GM18868 (cell line): ENCODE data around the gene S100G.
"Not testable (repeated sequence)": the region's sequence is repeated elsewhere in the genome, so short reads cannot be mapped to it uniquely, and the experiment has no call there.

Experiments
- ATAC-seq: cut with Tn5 transposase; IDR thresholded peaks from one replicate; pipeline ENCODE4 v1.9.1; 2021; ENCODE audit warnings: mild to moderate bottlenecking, moderate library complexity; ENCODE audit not compliant: unreplicated experiment

The S100G gene, protein sequence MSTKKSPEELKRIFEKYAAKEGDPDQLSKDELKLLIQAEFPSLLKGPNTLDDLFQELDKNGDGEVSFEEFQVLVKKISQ

GRCh38 chrX:16649858-16650257, at the start of gene S100G:
Gene S100G (plus strand): TSS chrX:16650158. CDS start chrX:16651007, 849 bp downstream.
- ATAC-seq, result no peak

GRCh38 chrX:16601885-16602284, 48.1 kb upstream of the S100G start:
- no peak for ATAC-seq

GRCh38 chrX:16603235-16603634, 46.7 kb upstream of the S100G start:
- not testable (repeated sequence) for ATAC-seq

DNA sequence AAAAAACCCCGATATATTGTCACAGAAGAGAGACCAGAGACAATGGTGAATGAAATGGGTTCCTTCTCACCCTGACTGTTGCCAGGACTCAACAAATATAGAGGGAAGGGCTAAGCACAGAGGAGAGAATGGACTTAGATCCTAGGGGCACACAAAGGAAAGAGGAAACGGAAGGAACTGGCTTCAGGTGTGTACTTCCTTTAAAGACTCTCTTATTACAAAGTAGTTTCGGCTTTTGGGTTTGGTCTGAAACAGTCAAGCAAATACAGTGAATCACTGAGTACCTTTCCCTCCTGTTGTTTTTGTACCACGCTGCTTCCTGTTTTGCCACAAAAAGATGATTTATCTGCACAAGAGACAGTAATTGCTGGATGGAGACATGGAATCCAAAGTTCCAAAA, 46.1 kb upstream of the S100G start:
- ATAC-seq, result no peak

DNA sequence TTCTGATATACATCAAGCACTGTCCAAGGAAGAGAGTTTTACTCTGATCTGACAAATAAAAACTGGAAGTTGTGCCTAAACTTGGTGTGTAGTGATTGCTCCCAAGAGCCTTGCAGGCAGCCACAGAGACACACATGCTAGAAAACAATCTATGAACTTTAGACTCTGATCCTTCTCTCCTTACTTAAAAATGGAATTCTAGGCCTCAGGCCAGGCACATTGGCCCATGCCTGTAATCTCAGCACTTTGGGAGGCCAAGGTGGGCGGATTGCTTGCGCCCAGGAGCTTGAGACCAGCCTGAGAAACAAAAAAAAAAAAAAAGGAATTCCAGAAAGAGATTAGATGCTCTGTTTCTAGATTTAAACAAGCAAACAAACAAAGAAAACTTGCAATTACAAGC, 45.6 kb upstream of the S100G start:
- no peak for ATAC-seq

GRCh38 chrX:16606142-16606720, 43.7 kb upstream of the S100G start:
- ATAC-seq, result no peak

DNA sequence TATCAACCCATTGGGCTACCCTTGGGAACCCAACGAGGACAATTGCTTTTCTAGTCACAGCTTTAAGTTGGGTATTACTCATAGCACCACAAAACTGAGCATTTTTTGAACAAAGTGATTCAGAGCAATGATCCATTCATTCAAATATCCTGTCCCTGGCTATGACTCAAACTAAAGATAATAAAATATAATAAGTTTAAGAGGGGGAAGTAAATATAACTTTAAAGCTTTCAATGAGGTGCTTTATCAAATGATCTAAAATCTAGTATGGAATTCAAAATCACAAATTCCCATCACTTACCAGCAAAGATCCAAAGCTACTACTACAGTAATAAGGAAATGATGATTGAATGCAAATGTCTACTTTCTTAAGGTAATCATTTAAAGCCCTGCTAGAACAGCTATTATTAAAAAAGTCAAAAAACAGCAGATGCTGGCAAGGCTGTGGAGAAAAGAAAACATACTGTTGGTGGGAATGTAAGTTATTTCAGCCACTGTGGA, 39.8 kb upstream of the S100G start:
- ATAC-seq, result no peak

- not testable (repeated sequence) for ATAC-seq
Measured at GRCh38 chrX:16610654-16611053, 39.3 kb upstream of the S100G start.

GRCh38 chrX:16612257-16612897, 37.6 kb upstream of the S100G start:
- no peak for ATAC-seq

GRCh38 chrX:16617382-16617781, 32.6 kb upstream of the S100G start:
- no peak for ATAC-seq

DNA sequence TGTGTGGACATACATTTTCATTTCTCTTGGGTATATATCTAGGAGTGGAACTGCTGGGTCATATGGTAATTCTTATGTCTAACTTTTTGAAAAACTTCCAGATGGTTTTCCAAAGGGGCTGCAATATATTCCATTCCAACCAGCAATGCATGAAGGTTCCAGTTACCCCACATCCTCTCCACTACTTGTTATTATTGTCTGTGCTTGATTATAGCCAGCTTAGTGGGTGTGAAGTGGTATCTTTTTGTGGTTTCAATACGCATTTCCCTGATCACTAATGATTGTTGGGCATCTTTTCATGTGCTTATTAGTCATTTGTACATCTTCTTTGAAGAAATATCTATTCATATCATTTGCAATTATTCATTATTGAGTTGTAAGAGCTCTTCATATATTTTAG, 31.5 kb upstream of the S100G start:
- no peak for ATAC-seq

- ATAC-seq, result no peak
Measured at GRCh38 chrX:16619024-16619423, 30.9 kb upstream of the S100G start.

DNA sequence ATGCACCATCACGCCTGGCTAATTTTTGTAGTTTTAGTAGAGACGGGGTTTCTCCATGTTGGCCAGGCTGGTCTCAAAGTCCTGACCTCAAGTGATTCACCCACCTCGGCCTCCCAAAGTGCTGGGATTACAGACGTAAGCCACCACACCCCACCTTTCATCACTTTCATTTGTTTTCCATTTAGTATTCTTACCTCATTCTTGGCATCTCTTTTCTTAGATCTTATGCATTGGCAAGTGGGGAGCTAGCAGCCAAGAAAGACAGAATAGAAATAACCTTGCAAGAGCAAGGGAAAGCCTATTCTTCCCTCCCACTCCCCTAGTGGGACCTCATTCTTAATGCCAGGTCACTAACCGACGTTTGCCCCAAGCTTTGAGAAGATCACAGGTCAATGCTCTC, 21.4 kb upstream of the S100G start:
- ATAC-seq, result not testable (repeated sequence)

DNA sequence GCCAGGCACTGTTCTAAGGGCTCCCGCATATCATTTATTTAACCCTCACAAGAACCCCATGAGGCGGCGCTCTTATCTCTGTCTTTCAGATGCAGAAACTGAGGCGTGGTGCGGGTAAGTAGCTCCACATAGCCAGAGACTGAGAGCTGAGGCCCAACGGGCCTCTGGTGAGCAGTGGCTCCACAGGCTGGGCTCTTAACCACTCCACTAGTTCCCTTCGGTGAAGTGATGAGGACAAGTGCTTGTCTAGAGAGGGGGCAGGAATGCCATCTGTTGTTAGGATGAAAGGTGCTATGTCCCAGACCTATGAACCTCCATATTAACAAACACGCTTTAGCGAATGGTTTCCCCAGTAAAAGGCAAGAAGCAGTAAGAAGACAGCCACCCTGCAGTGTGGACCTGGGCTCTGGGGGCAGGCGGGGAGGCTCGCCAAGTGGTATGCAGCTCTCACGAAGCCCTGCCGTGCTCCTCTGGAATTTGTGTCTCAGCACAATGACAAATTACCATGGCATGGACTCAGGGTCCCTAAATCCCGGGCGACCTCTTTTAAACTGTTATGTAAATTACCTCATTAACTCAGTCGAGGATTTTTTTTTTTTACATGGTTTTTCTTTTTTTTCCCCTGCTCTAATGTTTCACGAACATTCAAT, 20.9 kb upstream of the S100G start:
- ATAC-seq, result no peak

- ATAC-seq, result no peak
Measured at GRCh38 chrX:16629909-16630308, 20.0 kb upstream of the S100G start.

GRCh38 chrX:16633754-16634153, 16.2 kb upstream of the S100G start:
- ATAC-seq, result no peak

DNA sequence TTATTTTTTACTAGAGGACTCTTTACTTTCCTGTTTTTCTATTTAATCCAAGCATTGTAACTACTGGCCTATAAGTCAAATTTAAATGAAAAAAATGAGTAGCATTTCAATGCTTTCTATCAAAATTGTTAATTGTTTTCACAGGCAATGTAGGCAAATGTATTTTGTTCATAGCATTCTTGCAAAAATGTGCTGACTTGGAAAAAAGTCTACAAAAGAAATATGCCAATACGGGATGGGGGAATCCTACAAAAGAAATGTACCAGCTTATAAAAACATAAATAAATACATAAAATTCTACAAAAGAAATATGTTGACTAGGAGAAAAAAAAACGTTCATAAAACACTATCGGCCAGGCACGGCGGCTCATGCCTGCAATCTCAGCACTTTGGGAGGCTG, 14.9 kb upstream of the S100G start:
- ATAC-seq, result no peak

GRCh38 chrX:16635596-16635995, 14.4 kb upstream of the S100G start:
- no peak for ATAC-seq

GRCh38 chrX:16638533-16638932, 11.4 kb upstream of the S100G start:
- ATAC-seq, result no peak

DNA sequence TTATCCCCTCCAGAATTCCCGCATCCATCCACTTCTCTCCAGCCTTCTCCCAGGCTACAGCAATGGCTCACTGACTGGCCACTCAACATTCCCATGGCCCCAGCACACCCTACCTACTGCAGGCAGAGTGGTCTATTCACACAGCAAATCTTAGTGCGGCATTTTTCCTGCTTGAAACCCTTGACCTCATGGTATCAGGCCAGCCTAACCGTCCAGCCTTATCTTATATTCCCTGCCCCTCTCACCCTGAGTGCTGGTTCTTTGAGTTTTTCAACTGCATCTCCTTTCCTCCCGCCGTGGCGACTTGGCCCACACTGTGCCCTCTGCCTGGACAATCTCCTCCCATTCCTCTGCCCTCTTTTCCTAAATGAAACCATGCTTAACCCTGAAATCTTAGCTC, 10.0 kb upstream of the S100G start:
- no peak for ATAC-seq

GRCh38 chrX:16640823-16641222, 9.1 kb upstream of the S100G start:
- ATAC-seq, result no peak

DNA sequence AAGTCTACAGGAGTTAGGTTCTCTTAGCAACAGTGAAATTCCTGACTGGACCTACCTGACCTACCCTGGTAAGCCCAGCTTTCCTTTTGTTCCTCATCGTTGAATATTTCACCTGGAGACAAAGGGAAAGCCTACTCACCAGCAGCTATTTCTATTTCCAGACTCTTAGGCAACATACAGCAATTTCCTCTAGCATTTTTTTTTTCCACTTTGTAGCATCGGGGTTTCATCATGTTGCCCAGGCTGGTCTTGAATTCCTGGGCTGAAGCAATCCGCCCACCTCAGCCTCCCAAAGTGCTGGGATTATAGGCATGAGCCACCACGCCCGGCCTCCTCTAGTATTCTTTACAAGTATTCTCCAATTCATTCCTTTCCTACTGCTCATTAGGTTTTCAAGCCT, 6.8 kb upstream of the S100G start:
- no peak for ATAC-seq
